AG08395 (cell line): Measurements from ENCODE around the gene DSP.

Experiments
- DNase-seq: peaks from one replicate; pipeline ENCODE4 v3.0.0; 2012; ENCODE audit warnings: mixed read lengths, low spot score

Gene DSP

DNA sequence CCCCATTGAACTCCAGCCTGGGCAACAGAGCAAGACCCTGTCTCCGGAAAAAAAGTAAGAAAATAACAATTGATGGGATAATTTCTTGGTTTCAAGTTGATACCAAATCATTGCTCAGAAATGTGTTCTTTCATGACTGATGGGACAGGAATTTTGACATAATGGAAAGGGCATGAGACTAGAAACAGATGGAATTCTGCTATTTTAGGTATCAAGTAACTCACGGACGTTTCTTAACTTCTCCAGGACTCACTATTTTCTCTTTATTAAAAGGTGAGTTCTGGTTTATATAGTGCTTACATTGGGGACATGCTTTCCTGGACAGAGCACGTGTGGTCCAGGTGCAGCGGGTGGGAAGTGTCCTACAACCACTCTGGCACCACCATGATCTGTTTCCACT lies 6.0 kb upstream of the DSP start:
- DNase-seq, result peak; percentile 41

DNA sequence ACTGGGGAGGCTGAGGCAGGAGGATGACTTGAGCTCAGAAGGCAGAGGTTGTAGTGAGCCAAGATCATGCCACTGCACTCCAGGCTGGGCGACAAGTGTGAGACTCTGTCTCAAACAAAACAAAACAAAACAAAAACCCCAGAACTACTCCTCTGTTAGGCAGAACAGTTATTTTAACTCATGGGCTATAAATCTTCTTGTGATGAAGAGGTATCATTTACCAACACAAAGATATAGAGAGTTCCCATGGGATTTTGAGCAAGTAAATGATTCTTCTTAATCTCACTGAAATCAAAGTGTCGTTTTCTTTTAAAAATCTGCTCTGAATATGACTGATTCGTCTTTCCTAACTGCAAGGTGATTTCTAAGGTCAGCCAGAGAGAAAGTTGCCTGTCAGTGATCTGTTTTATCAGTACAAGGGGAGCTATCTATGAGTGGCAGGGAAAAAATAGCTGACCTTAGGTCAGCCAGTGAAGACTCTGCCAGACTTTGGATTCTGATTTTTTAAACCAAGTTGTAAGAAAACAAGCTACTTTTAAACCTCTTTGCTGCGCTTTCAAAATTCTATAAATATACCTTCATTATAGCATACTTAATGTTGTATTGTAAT lies 3.8 kb upstream of the DSP start:
- DNase-seq, result no peak

DNA sequence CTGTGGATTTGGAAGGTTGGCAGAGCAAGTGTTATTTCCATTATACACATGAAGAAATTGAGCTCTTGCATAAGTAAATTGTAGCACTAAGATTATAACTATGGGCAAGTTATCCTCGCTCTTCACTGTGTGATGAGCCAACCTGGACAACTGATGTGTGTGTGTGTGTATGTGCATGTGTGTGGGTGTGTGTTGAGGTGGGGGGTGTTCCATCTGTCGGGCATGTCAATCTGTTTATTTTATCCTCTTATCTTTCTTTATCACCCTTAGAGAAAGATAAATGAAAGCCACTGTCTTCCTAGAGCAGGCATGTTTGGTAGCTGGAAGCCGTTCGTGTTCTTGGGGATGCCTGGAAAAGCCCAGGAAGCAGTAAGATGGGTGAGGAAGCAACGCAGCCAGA lies 3.0 kb upstream of the DSP start:
- no peak for DNase-seq

DNA sequence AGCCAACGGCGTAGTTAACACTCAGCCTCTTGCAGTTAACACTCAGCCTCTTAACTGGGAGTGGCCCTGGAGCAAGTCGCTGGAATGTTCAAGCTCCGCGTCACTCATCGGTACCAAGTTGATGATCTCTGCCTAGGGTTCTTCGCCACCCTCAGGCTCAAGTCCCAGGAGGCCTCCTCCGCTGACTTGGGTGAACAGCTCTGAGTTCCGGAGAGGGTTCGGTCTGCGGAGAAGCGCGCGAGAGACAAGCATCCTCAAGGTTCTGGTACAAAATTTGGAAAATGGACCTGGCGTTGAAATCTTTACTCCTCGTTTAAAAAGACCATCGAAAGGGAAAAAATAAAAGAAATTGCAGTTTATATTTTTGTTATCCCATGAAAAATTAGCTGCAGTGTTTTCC lies 876 bp upstream of the DSP start:
- no peak for DNase-seq

DNA sequence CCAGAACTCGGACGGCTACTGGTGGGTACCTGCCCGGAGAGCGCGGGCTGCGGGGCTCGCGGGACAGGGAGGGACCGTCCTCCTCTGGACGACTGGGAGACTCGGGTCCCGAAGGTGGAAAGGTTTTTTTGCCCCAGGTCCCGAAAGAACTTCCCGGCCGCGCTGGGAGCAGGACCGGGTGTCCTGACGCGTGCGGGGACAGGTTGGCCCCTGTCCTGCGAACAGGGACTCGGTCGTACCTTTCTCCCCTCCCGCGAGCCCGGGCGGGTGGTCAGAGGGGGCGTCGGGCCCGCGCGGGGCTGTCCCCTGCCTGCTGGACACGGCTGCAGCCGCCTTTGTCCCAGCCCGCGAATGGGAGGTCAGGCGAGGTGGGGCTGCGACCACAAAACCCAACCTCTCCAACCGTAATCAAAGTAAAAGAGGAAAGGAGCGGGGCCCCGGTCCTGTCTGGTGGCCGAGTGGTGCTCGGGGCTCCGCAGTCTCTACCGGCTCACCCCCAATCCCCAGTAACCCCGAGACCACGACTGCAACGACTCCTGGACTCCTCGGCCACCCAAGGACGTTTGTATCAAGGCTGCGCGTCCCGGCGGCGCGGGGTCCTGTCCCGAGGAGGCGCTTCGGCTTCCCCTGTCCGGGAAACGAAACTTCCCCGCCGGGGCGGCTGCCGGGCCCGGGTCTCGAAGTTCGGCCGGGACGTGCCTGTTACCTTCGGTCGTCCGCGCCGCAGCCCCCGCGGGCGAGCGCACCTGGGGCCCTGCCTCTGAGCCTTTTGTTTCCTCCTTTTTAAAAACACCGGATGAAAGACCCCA lies 798 bp downstream of the DSP start:
- peak; percentile 18 for DNase-seq

DNA sequence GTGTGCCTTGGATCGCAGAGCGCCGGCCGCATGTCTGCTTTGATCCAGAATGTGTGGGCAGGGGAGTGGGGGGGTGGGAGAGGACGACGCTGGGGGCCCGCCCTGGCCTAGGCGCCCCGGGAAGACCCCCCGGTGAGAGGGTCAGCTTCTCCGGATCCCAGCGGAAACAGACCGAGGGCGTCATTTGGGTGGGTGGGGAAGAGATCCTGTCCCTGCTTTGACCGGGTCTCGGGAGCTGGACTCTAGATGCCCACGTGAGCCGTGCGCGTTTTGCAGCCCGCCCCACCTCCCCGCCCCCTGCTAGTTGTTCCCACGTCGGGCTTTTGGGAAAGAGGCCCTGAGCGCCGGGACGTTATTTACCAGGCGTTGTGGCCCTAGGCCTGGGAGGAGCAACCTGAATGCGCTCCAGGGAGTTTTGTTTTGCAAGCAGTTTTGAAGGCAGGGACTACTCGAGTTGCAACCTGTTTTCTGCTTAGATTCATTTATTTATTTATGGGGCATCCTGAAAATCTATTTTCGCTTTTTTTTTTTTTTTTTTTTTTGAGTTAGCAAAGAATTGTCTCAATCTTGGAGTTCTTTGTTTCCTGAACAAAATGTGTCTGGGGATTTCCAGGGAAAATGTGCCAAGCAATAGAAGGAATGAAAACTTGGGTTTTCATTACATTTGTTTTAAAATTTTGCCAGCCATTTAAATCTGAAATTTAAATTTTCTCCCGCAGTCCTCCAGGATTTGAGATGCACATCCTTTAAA lies 1.6 kb downstream of the DSP start:
- DNase-seq, result peak; percentile 55

DNA sequence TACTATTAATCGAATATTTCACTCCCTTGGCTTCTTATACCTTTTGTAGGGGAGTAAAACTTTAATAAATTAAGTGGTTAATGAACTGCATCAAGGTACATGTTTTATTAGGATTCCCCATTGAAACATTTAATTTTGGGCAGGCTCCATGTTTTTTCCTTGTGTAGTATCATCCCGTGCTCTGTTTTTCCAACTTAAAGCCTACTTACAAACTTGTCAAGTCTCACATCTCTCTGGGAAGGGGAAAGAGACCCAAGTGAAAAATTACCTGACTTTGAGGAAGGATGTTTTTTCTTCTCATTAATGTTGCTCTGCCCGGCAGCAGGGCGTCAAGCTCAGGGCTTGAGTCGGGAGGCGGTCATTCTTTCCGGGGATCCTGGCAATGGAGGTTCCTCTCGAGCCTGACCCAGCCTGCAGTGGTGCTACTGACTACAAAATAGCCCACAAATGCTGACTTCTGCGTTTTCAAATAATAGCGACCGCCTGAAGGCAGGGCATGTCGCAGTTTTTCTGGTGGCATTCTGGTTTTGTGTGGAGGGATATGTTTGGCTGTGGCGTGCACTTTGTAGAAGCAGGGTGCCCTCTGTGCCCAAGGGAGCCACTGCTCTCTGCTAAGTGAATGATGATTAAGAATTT lies 2.4 kb downstream of the DSP start:
- DNase-seq, result no peak

DNA sequence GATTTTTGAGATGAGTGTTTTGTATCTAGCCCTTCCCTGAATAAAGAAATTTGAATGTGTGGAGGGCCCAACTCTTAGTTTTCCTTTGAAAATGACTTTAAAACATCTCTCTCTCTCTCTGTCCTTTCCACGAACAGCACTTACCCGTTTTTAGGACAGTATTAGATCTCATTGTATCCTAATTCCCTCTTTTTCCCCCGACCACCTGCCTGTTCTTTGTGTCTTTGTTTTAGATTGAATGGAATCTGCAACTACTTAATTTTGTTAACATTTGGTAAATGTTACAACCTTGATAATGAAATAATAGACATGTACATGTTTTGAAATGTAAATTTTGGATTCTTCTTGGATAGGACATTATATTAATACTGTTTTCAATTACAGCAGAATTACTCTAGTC lies 3.1 kb downstream of the DSP start:
- no peak for DNase-seq

DNA sequence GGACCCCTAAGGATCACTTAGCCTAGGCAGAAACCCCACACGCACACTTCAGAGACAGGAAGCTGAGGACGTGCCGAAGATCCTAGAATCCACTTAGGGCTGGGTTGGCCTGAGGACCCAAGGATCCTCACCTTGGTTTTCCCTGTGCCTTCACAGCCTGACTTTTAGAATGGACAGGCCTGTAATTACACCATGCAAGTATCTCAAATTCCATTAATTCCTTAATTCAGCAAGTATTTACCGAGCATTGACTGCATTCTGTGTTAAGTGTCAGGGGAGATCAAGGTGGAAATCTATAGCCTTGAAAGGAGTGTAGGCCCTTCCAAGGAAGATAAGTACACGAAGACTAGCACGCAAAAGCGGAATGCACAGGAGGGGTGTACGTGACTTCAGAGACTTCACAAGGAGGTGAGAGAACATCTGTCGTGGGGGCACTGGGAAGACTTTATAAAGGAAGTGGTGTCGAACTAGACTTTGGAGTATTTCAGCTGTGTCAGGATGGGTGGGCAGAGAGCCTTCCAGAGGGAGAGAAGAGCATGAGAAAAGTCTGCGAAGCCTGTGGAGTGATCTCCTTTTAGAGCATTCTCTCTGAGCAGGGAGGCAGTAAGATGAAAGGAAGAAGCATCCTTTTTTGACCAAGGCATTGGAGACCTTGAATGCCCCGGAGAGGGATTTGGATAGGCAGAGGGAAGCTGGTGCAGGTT lies 4.0 kb downstream of the DSP start:
- no peak for DNase-seq

DNA sequence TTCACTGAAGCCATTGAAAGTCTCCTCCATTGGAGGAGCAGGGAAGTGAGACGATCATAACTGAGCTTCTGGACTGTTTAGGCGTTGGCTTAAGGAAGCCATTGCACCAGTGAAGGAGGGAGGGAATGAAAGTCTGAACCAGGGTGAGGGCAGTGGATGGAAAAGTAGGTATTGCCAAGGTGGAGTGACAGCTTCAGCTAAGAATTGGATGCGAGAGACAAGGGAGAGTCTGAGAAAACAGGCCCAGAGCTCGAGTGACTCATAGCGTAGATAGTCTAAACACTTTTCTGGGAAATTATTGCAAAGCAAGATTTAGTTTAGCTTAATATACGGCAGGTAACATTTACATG lies 4.5 kb downstream of the DSP start:
- DNase-seq, result no peak

DNA sequence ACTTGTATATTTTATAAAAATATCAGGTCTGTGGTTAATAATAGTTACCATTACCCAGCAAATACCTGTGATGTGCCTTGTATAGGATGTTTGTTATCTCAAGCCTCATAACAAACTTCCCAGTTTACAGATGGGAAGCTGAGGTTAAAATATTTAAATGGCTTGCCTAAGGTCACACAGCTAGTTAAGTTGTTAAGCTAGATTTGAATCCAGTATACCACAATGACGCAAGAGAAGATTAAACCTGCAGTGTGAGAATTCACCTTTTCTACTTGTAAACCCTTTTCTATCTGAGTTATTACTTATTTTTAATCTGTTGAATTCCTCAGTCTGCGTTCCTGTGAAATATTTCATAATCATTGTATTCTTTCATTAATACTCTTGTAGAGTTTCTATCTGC lies 4.9 kb downstream of the DSP start:
- no peak for DNase-seq

DNA sequence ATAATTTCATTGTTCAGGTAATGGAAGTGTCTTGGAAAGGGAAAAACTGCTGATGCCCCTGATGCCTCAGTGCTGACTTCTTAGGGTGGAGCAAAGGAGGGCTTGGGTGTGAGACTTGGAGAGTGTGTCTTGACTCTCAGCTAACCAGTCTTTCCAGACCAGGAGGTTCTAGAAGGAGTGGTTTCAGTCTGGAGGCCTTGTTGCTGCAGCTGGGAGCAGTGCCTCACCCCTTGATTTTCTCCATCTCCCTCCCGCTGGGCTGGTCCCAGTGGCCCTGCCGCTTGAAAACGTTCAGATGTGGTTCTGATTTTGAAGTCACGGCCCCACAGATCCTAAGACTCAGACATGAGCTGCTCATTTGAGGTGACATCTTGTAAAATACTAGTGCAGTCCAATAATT lies 5.4 kb downstream of the DSP start:
- no peak for DNase-seq

DNA sequence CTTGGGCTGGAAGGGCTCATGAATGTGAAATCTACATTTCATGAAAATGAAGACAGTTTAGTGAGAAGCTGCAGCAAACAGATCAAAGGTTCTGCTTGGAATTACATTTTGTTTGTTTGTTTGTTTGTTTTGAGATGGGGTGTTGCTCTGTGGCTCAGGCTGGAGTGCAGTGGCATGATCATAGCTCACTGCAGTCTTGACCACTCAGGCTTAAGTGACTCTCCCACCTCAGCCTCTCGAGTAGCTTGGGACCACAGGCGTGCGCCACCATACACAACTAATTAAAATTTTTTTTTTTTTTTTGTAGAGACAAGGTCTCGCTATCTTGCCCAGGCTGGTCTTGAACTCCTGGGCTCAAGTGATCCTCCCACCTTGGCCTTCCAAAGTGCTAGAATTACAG lies 5.8 kb downstream of the DSP start:
- DNase-seq, result no peak

DNA sequence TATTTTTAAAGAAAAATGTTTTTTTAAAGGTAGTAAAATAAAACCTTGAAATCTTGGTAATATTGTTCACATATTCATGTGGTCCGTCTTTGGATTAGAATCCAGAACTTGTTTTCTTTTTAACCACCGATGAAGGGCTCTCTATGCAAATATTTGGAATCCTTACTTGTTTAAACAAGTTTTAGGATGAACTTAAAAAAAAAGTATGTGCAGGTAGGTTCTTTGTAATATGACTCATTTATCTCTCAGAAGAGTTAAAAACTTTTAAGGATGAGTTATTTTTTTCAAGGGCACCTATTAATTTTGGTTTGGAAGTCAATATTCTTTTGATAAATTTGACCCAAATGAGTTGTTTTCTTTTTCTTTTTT lies 8.9 kb downstream of the DSP start:
- DNase-seq, result no peak

DNA sequence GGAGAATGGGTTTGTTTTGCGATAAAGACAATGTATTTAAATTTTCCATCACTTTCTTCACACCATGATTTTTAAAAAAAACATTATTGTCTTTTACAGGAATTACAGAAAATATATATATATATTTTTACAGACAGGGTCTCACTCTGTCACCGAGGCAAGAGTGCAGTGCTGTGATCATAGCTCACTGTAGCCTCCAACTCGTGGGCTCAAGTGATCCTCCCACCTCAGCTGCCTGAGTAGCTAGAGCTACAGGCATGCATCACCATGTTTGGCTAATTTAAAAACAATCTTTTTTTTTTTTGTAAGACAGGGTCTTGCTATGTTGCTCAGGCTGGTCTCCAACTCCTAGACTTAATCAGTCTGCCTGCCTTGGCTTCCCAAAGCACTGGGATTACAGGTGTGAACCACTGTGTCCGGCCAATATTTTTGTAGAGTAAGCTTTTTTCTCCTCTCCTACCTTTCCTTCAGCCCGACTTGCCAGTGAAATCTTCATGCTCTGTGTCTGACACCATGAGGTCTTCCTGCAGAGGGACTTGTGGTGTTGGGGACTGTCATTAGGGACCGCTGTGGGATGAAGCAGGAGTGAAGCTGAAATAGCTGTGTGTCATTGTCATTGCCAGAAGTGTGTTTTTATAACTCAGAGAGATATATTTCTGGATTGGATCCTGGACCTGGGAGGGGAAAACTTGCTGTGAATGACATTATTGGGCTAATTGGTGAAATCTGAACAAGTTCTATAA lies 13.2 kb downstream of the DSP start:
- DNase-seq, result no peak

DNA sequence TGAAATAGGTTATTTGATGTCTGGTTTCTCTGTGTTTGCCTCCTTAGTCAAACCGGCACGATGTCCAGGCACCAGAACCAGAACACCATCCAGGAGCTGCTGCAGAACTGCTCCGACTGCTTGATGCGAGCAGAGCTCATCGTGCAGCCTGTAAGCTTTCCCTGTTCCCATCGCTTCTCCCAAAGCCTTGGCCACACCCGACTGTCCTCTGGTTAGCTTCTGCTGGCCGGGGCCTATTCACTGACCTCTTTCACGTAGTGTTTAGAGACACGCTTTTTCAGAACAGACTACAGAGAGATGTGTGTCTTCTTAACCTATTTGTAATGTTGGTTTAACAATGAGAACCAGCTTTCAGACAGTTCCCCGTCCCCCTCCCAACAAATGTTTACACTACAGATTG lies 14.2 kb downstream of the DSP start:
- no peak for DNase-seq

DNA sequence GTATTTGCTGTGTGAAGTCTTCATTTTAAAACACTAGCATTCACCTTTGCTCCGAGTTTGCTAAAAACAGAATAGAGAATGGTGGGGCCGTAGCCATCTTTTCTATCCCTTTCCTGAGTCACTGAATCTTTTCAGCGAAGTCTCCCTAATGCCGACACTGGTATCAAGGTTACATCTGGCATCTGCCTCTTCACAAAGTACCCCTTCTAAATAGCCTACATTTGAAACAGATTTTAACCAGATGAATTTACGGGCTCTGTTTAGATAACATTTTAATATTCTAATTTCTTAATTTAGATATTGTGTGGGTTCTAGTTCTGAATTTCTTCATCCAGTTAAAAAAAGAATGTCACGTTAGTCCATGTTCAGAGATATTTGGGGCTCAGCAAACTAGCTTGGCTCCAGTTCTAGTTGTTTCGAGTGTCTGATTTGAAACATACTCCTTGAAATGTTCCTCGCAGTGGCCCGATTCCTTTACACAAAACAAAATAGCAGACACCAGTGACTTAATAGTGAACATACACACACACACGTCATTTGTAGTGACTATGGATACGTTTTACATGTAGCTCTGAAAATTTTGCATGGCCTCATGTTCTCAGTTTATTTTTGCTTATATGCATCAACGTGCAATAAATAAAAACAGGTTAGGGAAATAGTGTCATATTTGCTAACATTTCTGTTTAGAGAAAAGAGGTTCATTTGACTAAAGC lies 15.1 kb downstream of the DSP start:
- DNase-seq, result no peak

DNA sequence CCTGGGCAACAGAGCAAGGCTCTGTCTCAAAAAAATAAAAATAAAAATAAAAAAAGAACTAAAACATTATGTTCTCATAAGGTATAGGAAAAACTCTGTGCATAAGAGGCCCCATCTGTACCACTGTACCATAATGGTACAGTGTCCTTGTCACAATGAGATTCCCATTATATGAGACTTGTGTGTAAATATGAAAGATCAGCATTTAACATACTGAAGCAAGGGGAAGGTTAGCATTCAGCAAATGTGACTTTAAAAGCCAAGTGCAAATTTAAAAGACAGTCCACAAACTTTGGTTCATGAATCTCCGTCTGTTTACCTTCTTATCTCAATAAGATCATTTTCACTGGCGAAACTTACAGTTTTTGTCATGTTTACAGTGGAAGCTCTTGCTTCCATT lies 16.2 kb downstream of the DSP start:
- no peak for DNase-seq

DNA sequence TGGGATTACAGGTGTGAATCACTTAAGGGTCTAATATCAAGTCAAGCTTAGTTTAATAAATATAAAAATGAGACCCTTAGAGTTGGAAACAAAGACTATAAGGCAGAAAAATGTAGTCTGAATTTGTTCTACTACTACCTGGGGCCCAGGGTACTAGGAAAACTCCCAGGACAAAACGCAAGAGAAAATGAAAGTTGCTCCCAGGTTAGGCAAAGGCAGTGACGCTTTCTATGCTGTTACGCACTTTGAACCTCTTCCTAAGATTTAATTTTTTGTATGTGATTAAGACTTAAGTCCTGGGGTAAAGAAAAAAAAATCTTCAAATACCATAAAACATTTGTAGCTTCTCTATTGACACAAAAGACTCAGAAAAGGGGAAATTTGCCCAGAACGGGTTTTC lies 17.3 kb downstream of the DSP start:
- DNase-seq, result no peak

DNA sequence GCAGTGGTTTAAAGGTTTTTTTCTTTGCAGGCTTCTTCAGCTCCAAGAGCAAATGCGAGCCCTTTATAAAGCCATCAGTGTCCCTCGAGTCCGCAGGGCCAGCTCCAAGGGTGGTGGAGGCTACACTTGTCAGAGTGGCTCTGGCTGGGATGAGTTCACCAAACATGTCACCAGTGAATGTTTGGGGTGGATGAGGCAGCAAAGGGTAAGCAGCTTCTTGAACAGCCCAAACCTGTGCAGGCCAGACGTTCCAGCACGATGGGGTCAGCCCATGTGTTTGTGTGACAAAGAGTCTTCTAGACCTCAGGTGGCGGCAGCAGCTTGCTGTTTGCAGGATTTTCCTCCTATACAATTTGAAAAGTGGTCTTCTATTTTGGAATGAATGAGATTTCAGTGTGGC lies 17.7 kb downstream of the DSP start:
- DNase-seq, result no peak
